GM19193 (cell line): ENCODE measurements around the gene OASL.

ENCODE experiments used
- POLR2A ChIP-seq: IDR thresholded peaks from 4 replicates; pipeline ENCODE4 v1.6.1; 2011; ENCODE audit not compliant: insufficient read depth, insufficient read length; ENCODE audit errors: extremely low read depth

The OASL gene

DNA sequence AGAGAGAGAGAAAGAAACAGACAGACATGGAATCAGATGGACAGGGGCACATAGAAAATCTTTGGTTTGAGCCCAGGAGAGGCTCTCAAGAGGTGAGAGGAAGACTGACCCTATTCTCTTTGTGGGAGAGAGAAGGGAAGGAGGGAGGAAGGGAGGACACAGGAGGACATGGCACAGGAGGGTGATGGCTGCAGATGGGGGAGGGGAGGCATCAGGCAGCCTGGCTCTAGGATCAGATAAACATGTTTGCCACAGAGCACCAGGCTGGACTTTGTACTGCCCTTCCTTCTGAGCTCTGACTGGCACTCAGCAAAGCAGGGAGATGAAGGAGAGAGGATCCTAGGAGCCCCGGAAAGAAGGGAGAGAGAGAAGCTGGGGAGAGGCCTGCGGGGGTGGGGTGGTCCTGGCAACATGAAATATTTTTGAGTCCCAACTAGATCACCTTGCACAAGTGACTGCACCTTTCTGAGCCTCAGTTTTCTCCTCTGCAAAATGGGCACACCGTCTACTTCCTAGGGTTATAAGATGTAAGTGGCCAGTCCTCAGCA, 54.6 kb downstream of the OASL start:
- no peak for TF ChIP-seq POLR2A

DNA sequence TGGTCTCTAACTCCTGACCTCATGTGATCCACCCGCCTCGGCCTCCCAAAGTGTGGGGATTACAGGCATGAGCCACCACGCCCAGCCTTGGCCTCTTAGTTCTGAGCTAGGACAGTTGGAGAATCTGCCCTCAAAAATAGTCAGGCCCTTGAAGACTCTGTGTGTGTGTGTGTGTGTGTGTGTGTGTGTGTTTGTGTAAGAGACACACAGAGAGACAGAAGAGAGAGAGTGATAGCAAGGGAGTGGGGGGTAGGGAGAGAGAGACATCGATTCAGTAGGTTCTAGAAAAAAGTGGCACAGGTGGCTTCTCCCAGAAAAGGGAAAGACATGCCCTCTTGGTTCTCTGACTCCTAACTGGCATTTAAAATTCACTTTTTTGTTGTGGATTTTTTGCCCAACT, 55.3 kb downstream of the OASL start:
- no peak for TF ChIP-seq POLR2A

DNA sequence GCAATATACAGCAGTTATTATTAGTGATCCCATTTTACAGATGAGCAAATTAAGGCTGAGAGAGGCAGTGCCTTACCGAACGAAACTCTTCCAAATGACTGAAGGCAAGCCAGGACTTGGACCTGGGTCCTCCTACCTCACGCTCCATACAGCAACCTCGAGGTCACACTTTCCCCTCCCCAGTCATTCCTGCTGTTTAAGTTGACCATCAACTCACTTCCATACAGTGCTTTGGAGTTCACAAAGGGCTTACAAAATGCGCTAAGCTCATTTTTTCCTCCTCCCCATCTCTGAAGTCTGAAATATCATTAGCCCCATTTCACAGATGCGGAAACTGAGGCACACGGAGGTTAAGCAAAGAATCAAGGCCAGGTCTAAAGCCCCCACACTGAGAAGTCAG, 56.4 kb downstream of the OASL start:
- no peak for TF ChIP-seq POLR2A

DNA sequence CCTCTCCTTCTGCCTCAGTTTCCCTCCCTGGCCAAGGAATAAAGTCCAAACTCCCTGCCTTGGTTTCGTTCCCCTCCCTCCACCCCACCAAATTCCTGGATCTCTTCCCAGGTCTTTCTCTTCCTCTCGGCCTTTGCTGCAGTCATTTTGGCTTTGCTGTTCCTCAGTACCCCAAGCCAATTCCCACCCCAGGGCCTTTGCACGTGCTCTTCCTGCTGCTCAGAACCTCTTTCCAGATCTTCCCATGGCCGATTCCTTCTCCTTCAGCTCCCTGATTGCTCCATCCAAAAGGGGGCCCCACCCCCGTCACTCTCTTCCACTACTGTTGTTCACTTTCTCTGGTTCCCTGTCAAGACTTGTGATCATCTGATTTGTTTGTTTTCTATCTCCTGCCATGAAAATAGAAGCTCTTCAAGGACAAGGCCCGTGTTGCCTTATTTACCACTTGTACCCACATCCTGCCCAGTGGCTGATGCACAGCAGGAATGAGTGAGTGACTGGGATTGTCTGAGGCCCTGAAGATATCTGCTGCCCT, 57.6 kb downstream of the OASL start:
- TF ChIP-seq POLR2A: no peak

DNA sequence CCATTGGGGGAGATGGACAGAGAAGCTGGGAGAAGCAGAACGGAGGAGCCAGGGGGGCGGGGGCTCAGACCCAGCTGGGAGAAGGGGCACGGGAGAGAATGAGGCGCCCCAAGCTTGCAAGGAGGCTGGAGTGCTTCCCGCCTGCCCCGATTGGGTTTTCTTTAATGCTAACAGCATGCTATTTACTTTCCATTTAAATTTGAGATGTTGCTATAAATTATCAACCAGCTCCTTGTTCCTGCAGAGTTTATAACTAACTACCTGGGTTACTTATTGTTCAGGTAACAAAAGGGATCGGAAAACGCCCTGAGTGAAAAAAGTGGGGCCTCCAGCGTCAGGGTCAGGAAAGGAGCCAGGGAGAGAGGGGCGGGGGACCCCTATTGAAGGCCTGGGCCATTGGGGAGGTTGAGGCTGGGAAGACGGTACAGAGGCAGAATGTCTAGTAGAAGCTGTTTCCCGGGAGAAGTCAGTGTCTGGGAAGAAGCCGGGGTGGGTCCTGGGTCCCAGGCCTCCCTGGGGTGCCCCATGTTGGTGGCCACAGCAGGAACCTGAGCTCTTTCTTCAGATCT, 58.2 kb downstream of the OASL start:
- no peak for TF ChIP-seq POLR2A

DNA sequence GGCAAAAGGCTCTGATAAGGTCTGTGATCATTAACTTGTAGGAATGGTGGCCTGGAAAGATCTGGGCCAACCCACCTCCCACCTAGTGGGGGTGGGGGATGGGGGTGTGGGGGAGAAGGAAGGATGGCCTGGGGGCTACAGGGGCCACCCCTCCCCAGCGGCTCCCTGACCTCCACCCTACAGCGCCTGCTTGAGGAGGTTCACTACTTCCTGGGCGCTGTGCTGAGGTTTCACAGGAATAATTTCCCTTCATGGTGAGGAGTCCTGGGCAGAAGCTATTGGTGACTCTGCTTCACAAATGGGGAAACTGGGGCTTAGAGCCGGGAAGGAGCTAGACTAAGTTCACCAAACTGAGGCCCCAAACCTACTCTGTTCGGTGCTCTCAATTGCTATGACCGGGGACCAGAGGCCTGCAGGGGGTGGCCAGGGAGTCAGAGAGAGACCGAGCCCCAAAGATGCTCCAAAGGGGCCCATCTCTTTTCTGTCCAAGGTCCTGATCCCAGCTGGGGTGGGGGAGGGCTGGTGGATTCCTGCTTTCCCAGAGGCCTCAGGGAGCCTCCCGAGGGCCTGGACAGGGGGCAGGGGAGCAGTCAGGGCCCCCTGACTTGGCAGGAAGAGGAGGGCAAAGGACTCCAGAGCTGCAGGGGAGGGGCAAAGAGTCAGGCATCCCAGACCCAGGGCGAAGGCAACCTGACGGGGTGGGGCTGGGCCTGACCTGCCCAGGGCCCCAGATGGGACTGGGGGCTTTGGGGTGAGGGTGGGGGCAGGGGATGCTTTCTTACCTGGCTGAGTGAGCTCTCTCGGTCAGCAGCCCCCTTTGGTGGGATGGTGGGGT, 59.0 kb downstream of the OASL start:
- TF ChIP-seq POLR2A: no peak

DNA sequence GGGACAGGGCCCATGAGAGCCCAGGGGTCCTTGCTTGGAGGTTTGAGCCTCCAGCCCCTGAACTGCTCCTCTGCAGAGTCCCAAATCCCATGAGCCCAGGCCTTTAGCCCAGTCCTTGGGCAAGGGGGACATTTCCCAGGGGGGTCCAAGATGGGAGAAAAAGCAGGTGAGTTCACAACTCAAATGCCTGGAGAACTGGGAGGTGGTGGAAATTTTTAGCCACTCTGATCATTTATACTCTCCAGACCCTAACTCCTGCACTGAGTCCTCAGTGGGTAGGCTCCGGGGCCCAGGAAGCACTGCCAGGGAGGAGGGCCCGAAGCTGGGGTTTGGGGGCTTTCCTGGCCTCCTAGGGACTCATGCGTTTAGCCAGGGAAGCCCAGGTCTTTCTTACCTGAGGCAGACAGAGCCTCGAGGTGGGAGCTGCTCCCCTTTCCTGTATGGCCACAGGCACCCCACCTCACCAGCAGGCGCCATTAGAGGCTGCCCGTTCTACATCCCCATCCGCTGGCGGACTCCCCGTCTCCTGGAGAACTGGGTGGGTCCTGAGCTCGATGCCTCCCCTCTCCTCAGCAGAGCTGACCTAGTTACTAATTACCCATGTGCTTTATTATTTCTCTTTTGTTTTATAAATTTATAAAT, 59.7 kb downstream of the OASL start:
- no peak for TF ChIP-seq POLR2A

DNA sequence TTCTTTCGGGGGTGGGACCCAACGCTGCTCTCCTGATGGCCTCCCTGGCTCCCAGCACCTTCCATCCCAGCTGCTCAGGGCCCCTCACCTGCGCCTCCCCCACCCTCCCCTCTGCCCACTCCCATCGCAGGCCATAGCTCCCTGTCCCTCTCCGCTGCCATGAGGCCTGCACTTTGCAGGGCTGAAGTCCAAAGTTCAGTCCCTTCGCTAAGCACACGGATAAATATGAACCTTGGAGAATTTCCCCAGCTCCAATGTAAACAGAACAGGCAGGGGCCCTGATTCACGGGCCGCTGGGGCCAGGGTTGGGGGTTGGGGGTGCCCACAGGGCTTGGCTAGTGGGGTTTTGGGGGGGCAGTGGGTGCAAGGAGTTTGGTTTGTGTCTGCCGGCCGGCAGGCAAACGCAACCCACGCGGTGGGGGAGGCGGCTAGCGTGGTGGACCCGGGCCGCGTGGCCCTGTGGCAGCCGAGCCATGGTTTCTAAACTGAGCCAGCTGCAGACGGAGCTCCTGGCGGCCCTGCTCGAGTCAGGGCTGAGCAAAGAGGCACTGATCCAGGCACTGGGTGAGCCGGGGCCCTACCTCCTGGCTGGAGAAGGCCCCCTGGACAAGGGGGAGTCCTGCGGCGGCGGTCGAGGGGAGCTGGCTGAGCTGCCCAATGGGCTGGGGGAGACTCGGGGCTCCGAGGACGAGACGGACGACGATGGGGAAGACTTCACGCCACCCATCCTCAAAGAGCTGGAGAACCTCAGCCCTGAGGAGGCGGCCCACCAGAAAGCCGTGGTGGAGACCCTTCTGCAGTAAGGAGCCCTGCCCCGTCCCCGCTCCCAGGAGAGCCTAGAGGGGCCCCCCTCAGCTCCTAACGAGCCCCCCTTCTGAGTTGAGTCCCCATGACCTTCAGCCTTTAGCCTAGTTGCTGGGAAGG, 60.5 kb downstream of the OASL start, which contains the start of gene HNF1A:
Gene HNF1A (plus strand): TSS at position 248 of the 924 bp plus-strand sequence. CDS start 226 bp downstream, at position 474.
- no peak for TF ChIP-seq POLR2A

DNA sequence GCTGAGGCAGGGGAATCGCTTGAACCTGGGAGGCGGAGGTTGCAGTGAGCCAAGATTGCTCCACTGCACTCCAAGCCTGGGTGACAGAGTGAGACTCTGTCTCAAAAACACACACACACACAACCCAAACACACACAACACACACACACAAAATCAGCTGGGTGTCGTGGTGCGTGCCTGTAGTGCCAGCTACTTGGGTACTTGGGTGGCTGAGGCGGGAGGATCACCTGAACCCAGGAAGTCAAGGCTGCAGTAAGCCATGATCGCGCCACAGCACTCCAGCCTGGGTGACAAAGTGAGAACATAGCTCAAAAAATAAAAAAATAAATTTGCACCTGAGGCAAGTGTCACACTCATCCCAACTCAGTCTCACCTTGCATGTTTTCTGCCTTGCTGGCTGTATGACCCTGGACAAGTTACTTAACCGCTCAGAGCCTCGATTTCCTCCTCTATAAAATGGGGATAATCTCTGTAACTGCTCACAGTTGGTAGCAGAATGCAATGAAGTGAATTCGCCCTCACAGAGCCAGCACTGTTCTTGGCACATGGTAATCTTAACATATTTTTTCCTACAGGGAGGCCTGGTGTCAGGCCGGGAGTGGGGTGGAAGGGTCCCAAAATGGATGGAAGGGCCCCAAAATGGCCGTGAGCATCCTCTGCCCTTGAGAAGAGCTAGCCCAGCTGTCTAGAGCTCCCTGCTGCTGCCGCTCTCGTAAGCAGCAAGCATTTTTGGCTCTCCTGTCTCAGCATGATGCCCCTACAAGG, 61.3 kb downstream of the OASL start:
- no peak for TF ChIP-seq POLR2A

DNA sequence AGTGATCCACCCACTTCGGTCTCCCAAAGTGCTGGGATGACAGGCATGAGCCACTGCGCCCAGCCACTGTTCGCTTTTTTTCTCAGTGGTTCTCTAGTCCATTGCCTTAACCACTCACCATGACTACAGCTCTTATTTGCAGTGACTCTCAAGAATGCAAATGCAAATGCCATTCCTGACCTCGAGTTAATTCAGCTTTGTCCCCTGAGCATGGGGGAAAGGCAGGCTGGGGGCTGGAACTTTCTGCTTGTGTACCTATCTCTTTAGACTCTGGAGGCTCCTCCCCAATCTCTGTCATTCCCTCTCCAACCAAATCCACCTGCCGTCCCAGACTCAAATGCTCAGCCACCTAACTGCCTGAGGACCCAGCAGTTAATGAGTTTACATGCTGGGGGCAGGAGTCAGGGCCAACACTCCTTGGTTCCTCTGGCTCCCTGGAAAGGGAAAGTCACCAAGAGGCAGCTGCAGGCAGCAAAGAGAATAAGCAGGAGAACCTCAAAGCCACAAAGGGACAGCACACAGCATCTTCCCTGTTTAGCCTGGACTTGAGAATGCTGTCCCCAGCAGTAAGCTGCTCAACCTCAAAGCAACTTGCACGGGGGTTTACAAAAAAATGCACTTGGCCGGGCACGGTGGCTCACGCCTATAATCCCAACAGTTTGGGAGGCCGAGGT, 66.0 kb downstream of the OASL start:
- no peak for TF ChIP-seq POLR2A

DNA sequence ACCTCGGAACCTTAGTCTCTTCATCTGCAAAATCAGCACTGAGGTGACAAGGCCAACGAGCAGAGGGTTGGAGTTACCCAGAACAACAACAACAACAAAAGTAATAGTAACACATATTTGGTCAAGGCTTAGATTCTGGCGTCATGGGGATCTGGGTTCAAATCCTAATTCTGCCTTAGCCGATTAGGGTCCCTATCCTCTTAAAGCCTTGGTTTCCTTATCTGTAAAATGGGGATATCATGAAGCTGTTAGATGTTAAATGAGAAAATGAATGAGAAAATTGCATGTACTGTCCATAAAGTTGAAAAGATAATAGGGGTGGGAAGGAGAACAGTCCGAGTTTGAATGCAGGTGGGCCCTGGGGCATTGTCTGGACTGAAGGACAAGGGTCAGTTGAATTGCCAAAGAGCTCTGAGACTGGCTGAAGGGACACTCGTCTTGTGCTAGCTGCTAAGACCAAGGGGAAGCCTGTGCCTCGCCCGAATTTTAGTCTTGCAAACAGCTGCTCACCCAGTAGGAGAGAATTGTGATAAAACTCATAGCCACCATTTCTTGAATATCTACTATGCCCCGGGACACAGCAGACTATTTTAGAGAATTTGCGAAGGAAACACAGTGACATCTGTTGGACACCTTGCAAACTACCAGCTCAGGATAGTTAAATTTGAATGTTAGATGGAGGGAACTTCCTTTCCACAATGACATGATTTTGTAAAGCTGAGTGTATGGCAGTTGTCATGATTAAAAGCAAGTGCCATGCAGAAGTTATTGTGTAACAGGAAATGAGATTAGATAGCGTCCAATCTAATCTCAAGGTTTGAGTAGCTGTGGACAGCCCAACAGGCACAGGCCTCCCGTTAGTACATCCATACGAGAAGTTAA, 67.5 kb downstream of the OASL start:
- no peak for TF ChIP-seq POLR2A

DNA sequence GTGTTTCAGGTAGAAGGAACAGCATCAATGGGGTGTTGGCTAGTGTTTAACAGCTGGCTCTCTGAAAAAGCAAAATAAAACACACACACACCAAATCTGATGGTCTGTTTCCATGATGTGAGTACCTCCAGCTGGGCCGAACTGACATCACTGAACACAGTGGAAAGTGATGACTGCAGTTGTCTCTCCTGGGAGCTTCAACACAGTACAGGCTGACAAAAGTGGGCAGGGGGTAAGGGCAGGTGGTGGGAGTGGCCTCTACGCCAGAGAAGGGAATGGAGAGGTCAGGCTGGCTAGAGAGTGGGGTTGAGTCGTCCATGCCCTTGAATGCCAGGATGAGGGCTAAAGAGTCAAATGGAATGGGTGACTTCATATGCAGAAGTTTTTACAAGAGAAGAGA, 68.7 kb downstream of the OASL start:
- no peak for TF ChIP-seq POLR2A
